ENCODE results near the gene MYO15B. TPM values are rescaled to one million over a fixed set of nuclear protein-coding genes. Genes with fewer than 3 reads are reported as not detected.

MYO15B gene
- total RNA-seq, 1 donor from 2014 or later = 43.8 TPM

GRCh38 chr17:75558666-75559530 is 28.7 kb upstream of the MYO15B start:
- Histone ChIP-seq H3K27ac (ENCODE audit: low read depth, low read length) (no peak overlapping the region), H3K4me3 (ENCODE audit: low read length in 3 of 3) (no peak overlapping the region), H3K27me3 (ENCODE audit: control insufficient read depth in 3 of 3, insufficient read depth in 3 of 3, low read length in 3 of 3) (no peaks in the 10 kb centered on the region), H3K4me1 (ENCODE audit: control insufficient read depth in 3 of 3, insufficient read depth in 3 of 3, low read length in 3 of 3) (peaks cover 0 to 10% (median 7%) of the 10 kb centered on the region in 3 donors), H3K9me3 (ENCODE audit: control insufficient read depth in 3 of 3, low read length in 3 of 3) (no peaks in the 10 kb centered on the region), H3K36me3 (ENCODE audit: control insufficient read depth in 3 of 3, insufficient read depth in 3 of 3, low read length in 3 of 3) (peaks cover 0 to 3% (median 0%) of the 10 kb centered on the region in 3 donors), H3K9ac (ENCODE audit: low read depth in 1 of 3, low read length in 3 of 3) (no peak overlapping the region)

- H3K27me3 ChIP-seq (ENCODE audit: control insufficient read depth in 3 of 3, insufficient read depth in 3 of 3, low read length in 3 of 3) = no peaks in the 10 kb centered on the region
- peaks cover 0 to 10% (median 7%) of the 10 kb centered on the region in 3 donors for H3K4me1 ChIP-seq (ENCODE audit: control insufficient read depth in 3 of 3, insufficient read depth in 3 of 3, low read length in 3 of 3)
- peaks cover 0 to 3% (median 0%) of the 10 kb centered on the region in 3 donors for H3K36me3 ChIP-seq (ENCODE audit: control insufficient read depth in 3 of 3, insufficient read depth in 3 of 3, low read length in 3 of 3)
- no peak overlapping the region for H3K27ac ChIP-seq (ENCODE audit: low read depth, low read length)
- H3K9me3 ChIP-seq (ENCODE audit: control insufficient read depth in 3 of 3, low read length in 3 of 3) = no peaks in the 10 kb centered on the region
- no peak overlapping the region for H3K9ac ChIP-seq (ENCODE audit: low read depth in 1 of 3, low read length in 3 of 3)
- H3K4me3 ChIP-seq (ENCODE audit: low read length in 3 of 3) = no peak overlapping the region
Measured at GRCh38 chr17:75559958-75560533, 27.6 kb upstream of the MYO15B start.

GRCh38 chr17:75561927-75562603 is 25.5 kb upstream of the MYO15B start:
- Histone ChIP-seq H3K27ac (ENCODE audit: low read depth, low read length) (no peak overlapping the region), H3K9ac (ENCODE audit: low read depth in 1 of 3, low read length in 3 of 3) (no peak overlapping the region), H3K4me3 (ENCODE audit: low read length in 3 of 3) (no peak overlapping the region), H3K36me3 (ENCODE audit: control insufficient read depth in 3 of 3, insufficient read depth in 3 of 3, low read length in 3 of 3) (peaks cover 0 to 3% (median 0%) of the 10 kb centered on the region in 3 donors), H3K9me3 (ENCODE audit: control insufficient read depth in 3 of 3, low read length in 3 of 3) (no peaks in the 10 kb centered on the region), H3K4me1 (ENCODE audit: control insufficient read depth in 3 of 3, insufficient read depth in 3 of 3, low read length in 3 of 3) (peaks cover 0 to 10% (median 7%) of the 10 kb centered on the region in 3 donors), H3K27me3 (ENCODE audit: control insufficient read depth in 3 of 3, insufficient read depth in 3 of 3, low read length in 3 of 3) (no peaks in the 10 kb centered on the region)

GRCh38 chr17:75563063-75563758 is 24.4 kb upstream of the MYO15B start:
- H3K9me3 ChIP-seq (ENCODE audit: control insufficient read depth in 3 of 3, low read length in 3 of 3) = no peaks in the 10 kb centered on the region
- H3K9ac ChIP-seq (ENCODE audit: low read depth in 1 of 3, low read length in 3 of 3) = no peak overlapping the region

GRCh38 chr17:75564195-75564594 is 23.4 kb upstream of the MYO15B start:
- Histone ChIP-seq H3K27ac (ENCODE audit: low read depth, low read length) (no peak overlapping the region), H3K4me3 (ENCODE audit: low read length in 3 of 3) (no peak overlapping the region), H3K9me3 (ENCODE audit: control insufficient read depth in 3 of 3, low read length in 3 of 3) (no peaks in the 10 kb centered on the region)

More at GRCh38 chr17:75563063-75563758, 24.4 kb upstream of the MYO15B start:
- no peak overlapping the region for H3K4me3 ChIP-seq (ENCODE audit: low read length in 3 of 3)
- H3K36me3 ChIP-seq (ENCODE audit: control insufficient read depth in 3 of 3, insufficient read depth in 3 of 3, low read length in 3 of 3) = peaks cover 0 to 3% (median 0%) of the 10 kb centered on the region in 3 donors
- H3K27me3 ChIP-seq (ENCODE audit: control insufficient read depth in 3 of 3, insufficient read depth in 3 of 3, low read length in 3 of 3) = no peaks in the 10 kb centered on the region
- no peak overlapping the region for H3K27ac ChIP-seq (ENCODE audit: low read depth, low read length)
- no peaks in the 10 kb centered on the region for H3K4me1 ChIP-seq (ENCODE audit: control insufficient read depth in 3 of 3, insufficient read depth in 3 of 3, low read length in 3 of 3)

GRCh38 chr17:75565066-75565465 is 22.5 kb upstream of the MYO15B start:
- Histone ChIP-seq H3K9me3 (ENCODE audit: control insufficient read depth in 3 of 3, low read length in 3 of 3) (no peaks in the 10 kb centered on the region), H3K4me1 (ENCODE audit: control insufficient read depth in 3 of 3, insufficient read depth in 3 of 3, low read length in 3 of 3) (no peaks in the 10 kb centered on the region), H3K4me3 (ENCODE audit: low read length in 3 of 3) (no peak overlapping the region), H3K27me3 (ENCODE audit: control insufficient read depth in 3 of 3, insufficient read depth in 3 of 3, low read length in 3 of 3) (no peaks in the 10 kb centered on the region), H3K36me3 (ENCODE audit: control insufficient read depth in 3 of 3, insufficient read depth in 3 of 3, low read length in 3 of 3) (no peaks in the 10 kb centered on the region), H3K9ac (ENCODE audit: low read depth in 1 of 3, low read length in 3 of 3) (no peak overlapping the region), H3K27ac (ENCODE audit: low read depth, low read length) (no peak overlapping the region)

More at GRCh38 chr17:75564195-75564594, 23.4 kb upstream of the MYO15B start:
- H3K27me3 ChIP-seq (ENCODE audit: control insufficient read depth in 3 of 3, insufficient read depth in 3 of 3, low read length in 3 of 3) = no peaks in the 10 kb centered on the region
- H3K9ac ChIP-seq (ENCODE audit: low read depth in 1 of 3, low read length in 3 of 3) = no peak overlapping the region
- peaks cover 0 to under 1% (median 0%) of the 10 kb centered on the region in 3 donors for H3K36me3 ChIP-seq (ENCODE audit: control insufficient read depth in 3 of 3, insufficient read depth in 3 of 3, low read length in 3 of 3)
- H3K4me1 ChIP-seq (ENCODE audit: control insufficient read depth in 3 of 3, insufficient read depth in 3 of 3, low read length in 3 of 3) = no peaks in the 10 kb centered on the region

GRCh38 chr17:75565618-75566017 is 22.0 kb upstream of the MYO15B start:
- no peaks in the 10 kb centered on the region for H3K9me3 ChIP-seq (ENCODE audit: control insufficient read depth in 3 of 3, low read length in 3 of 3)
- no peaks in the 10 kb centered on the region for H3K27me3 ChIP-seq (ENCODE audit: control insufficient read depth in 3 of 3, insufficient read depth in 3 of 3, low read length in 3 of 3)

GRCh38 chr17:75566416-75566815 is 21.2 kb upstream of the MYO15B start:
- H3K27ac ChIP-seq (ENCODE audit: low read depth, low read length) = no peak overlapping the region

More at GRCh38 chr17:75565618-75566017, 22.0 kb upstream of the MYO15B start:
- no peak overlapping the region for H3K9ac ChIP-seq (ENCODE audit: low read depth in 1 of 3, low read length in 3 of 3)
- H3K4me1 ChIP-seq (ENCODE audit: control insufficient read depth in 3 of 3, insufficient read depth in 3 of 3, low read length in 3 of 3) = no peaks in the 10 kb centered on the region
- H3K4me3 ChIP-seq (ENCODE audit: low read length in 3 of 3) = no peak overlapping the region
- H3K36me3 ChIP-seq (ENCODE audit: control insufficient read depth in 3 of 3, insufficient read depth in 3 of 3, low read length in 3 of 3) = no peaks in the 10 kb centered on the region
- no peak overlapping the region for H3K27ac ChIP-seq (ENCODE audit: low read depth, low read length)

GRCh38 chr17:75566834-75567233 is 20.8 kb upstream of the MYO15B start:
- H3K27me3 ChIP-seq (ENCODE audit: control insufficient read depth in 3 of 3, insufficient read depth in 3 of 3, low read length in 3 of 3) = no peaks in the 10 kb centered on the region
- H3K9me3 ChIP-seq (ENCODE audit: control insufficient read depth in 3 of 3, low read length in 3 of 3) = no peaks in the 10 kb centered on the region
- no peak overlapping the region for H3K9ac ChIP-seq (ENCODE audit: low read depth in 1 of 3, low read length in 3 of 3)
- H3K4me3 ChIP-seq (ENCODE audit: low read length in 3 of 3) = no peak overlapping the region
- H3K36me3 ChIP-seq (ENCODE audit: control insufficient read depth in 3 of 3, insufficient read depth in 3 of 3, low read length in 3 of 3) = no peaks in the 10 kb centered on the region
- no peaks in the 10 kb centered on the region for H3K4me1 ChIP-seq (ENCODE audit: control insufficient read depth in 3 of 3, insufficient read depth in 3 of 3, low read length in 3 of 3)
- H3K27ac ChIP-seq (ENCODE audit: low read depth, low read length) = no peak overlapping the region

More at GRCh38 chr17:75566416-75566815, 21.2 kb upstream of the MYO15B start:
- Histone ChIP-seq H3K4me3 (ENCODE audit: low read length in 3 of 3) (no peak overlapping the region), H3K4me1 (ENCODE audit: control insufficient read depth in 3 of 3, insufficient read depth in 3 of 3, low read length in 3 of 3) (no peaks in the 10 kb centered on the region), H3K36me3 (ENCODE audit: control insufficient read depth in 3 of 3, insufficient read depth in 3 of 3, low read length in 3 of 3) (no peaks in the 10 kb centered on the region), H3K27me3 (ENCODE audit: control insufficient read depth in 3 of 3, insufficient read depth in 3 of 3, low read length in 3 of 3) (no peaks in the 10 kb centered on the region), H3K9me3 (ENCODE audit: control insufficient read depth in 3 of 3, low read length in 3 of 3) (no peaks in the 10 kb centered on the region), H3K9ac (ENCODE audit: low read depth in 1 of 3, low read length in 3 of 3) (no peak overlapping the region)
